PC-9 (cell line): ENCODE results near the gene ZNF43. TPM values are rescaled to one million over a fixed set of nuclear protein-coding genes. Genes with fewer than 3 reads are reported as not detected.
"Not testable (repeated sequence)": the region's sequence is repeated elsewhere in the genome, so short reads cannot be mapped to it uniquely, and the experiment has no call there.

ENCODE experiments used
- BruUV-seq: library from RNA; stranded (reverse); fragments of 400-500 nt; replicated peaks from 2 replicates; lab custom pipeline; 2021; lab: Mats Ljungman, UMichigan
- CTCF ChIA-PET: fragments of 300-600 bp; sonication (Branson Sonifier 250); formaldehyde crosslinking; loops from one replicate; lab custom pipeline; 2022; ENCODE audit warnings: antibody characterized with exemption; lab: Charles Lee
- POLR2A ChIA-PET: fragments of 300-600 bp; sonication (Branson Sonifier 250); formaldehyde crosslinking; loops from one replicate; lab custom pipeline; 2022; ENCODE audit warnings: antibody characterized with exemption; ENCODE audit not compliant: unreplicated experiment; lab: Charles Lee
- DNase-seq, 2 experiments: peaks; one replicate each; pipeline versions ENCODE4 v3.0.0 to v3.0.0-alpha.2; 2015 to 2022; ENCODE audit warnings: mixed read lengths in 1 of 2
- H2AFZ ChIP-seq: fragments of 200-600 bp; sonication (generic); 2 replicates; pipeline ENCODE4 v1.8.1; 2017; ENCODE audit warnings: antibody characterized with exemption
- H3F3A ChIP-seq: fragments of 200-600 bp; sonication (generic); 2 replicates; pipeline ENCODE4 v1.8.1; 2017; ENCODE audit warnings: antibody characterized with exemption, mild to moderate bottlenecking, low read depth; ENCODE audit not compliant: insufficient read depth
- H3K27ac ChIP-seq: fragments of 200-600 bp; sonication (generic); 2 replicates; pipeline ENCODE4 v1.6.1; 2016; ENCODE audit warnings: mixed run types
- H3K27me3 ChIP-seq: fragments of 200-600 bp; sonication (generic); 2 replicates; pipeline ENCODE4 v1.6.1; 2016; ENCODE audit warnings: low read depth, mixed run types; ENCODE audit not compliant: insufficient read depth
- H3K36me3 ChIP-seq: fragments of 200-600 bp; sonication (generic); 2 replicates; pipeline ENCODE4 v1.6.1; 2016; ENCODE audit warnings: low read depth, mixed run types
- H3K4me1 ChIP-seq: fragments of 200-600 bp; sonication (generic); replicated peaks from 2 replicates; pipeline ENCODE4 v1.6.1; 2016; ENCODE audit warnings: mixed run types; ENCODE audit not compliant: insufficient read depth
- H3K4me2 ChIP-seq: fragments of 200-600 bp; sonication (generic); 2 replicates; pipeline ENCODE4 v1.6.1; 2017; ENCODE audit warnings: mixed run types
- H3K4me3 ChIP-seq: fragments of 200-600 bp; sonication (generic); 2 replicates; pipeline ENCODE4 v1.6.1; 2016; ENCODE audit warnings: mixed run types
- H3K79me2 ChIP-seq: fragments of 200-600 bp; sonication (generic); 2 replicates; pipeline ENCODE4 v1.6.1; 2017; ENCODE audit warnings: low read depth, mixed run types
- H3K9me2 ChIP-seq: fragments of 200-600 bp; sonication (generic); 2 replicates; pipeline ENCODE4 v1.8.1; 2017; ENCODE audit warnings: mild to moderate bottlenecking; ENCODE audit not compliant: insufficient read depth
- H3K9me3 ChIP-seq: fragments of 200-600 bp; sonication (generic); 2 replicates; pipeline ENCODE4 v1.8.1; 2016; ENCODE audit warnings: low read depth; ENCODE audit not compliant: insufficient read depth
- H4K20me1 ChIP-seq: fragments of 200-600 bp; sonication (generic); 2 replicates; pipeline ENCODE4 v1.8.1; 2017; ENCODE audit not compliant: insufficient read depth
- EZH2 ChIP-seq: fragments of 200-600 bp; sonication (generic); IDR thresholded peaks from 2 replicates; pipeline ENCODE4 v1.8.0; 2017; ENCODE audit warnings: antibody characterized with exemption, low read depth
- intact Hi-C: fragments of 100-400 bp; cut with micrococcal nuclease; formaldehyde crosslinking; loops from one replicate; pipeline ENCODE4 v1.10.0; 2022; ENCODE audit not compliant: unreplicated experiment
- total RNA-seq: library from RNA; stranded (reverse); gene quantifications from 2 replicates; pipeline ENCODE4 v1.2.3, GENCODE V29; 2021
- TF ChIP-seq, protein P1 (sequence below): fragments of 200-600 bp; sonication (generic); conservative IDR thresholded peaks from 2 replicates; pipeline ENCODE4 v1.6.1; 2017; ENCODE audit warnings: mixed run types, antibody characterized with exemption, mild to moderate bottlenecking, moderate library complexity

ZNF43 gene
- total RNA-seq, 1 experiment from 2014 or later: 9.0 TPM

DNA sequence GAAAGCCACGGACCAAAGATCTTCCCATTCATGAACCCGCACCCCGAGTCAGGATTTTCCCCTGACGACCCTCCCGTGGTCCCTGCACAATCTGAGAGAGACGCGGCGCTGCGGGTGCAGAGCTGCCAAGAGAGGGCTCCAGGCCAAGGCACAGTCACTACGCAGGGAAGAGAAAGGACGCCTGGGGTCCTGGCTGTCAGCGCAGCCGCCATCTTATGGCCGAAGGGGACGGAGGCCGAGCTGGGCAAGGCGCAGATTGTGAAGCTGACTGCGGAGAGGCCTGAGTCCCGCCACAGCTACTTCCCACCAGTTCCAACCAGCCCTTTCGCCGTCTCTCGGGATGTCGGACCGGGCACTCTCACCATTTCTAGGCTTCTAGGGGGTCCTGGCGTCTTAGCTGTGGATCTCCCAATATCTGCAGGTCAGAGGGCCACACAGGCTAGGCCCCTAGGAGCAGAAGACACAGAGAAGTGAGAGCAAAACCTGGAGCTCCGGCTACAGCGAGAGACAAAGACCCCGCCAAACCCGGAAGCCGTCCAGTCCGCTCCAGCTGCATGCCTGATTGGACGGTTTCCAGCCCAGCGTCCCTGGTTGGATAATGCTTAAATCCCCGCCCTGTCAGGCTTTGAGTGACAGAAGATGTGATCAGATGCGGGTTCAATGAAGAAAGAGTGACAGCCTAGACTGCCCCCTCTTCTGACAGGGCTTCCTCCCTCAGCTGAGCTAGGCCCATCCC lies 68.7 kb downstream of the ZNF43 start, which contains the start of gene ZNF100:
Gene ZNF100, minus strand, starts transcription at position 515 of the 736 bp plus-strand sequence. Its CDS starts 150 bp downstream, at position 365.
- intact Hi-C loops: loop anchor here (5.0 kb wide), 1 partner anchor 1990 kb away; no protein-coding TSS in a partner anchor
- peak within 1 kb of the TSS; percentile 87 for H2AFZ ChIP-seq
- DNase-seq: peak; percentile 84 to 86
- TF ChIP-seq EZH2: no peak
- TF ChIP-seq, protein P1, sequence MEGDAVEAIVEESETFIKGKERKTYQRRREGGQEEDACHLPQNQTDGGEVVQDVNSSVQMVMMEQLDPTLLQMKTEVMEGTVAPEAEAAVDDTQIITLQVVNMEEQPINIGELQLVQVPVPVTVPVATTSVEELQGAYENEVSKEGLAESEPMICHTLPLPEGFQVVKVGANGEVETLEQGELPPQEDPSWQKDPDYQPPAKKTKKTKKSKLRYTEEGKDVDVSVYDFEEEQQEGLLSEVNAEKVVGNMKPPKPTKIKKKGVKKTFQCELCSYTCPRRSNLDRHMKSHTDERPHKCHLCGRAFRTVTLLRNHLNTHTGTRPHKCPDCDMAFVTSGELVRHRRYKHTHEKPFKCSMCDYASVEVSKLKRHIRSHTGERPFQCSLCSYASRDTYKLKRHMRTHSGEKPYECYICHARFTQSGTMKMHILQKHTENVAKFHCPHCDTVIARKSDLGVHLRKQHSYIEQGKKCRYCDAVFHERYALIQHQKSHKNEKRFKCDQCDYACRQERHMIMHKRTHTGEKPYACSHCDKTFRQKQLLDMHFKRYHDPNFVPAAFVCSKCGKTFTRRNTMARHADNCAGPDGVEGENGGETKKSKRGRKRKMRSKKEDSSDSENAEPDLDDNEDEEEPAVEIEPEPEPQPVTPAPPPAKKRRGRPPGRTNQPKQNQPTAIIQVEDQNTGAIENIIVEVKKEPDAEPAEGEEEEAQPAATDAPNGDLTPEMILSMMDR: no peak
- H3F3A ChIP-seq: no peaks in the 10 kb centered on the region
- H3K27ac ChIP-seq: 0 out of 2 replicates have a peak within 1 kb of the TSS, but pooled peaks have one; percentile 23
- ChIA-PET CTCF (no interaction called here), POLR2A (interaction anchor here (0.6 to 1.1 kb wide), 6 partner anchors 64 to 1486 kb away, joined by 3 to 5 read pairs (median 4); partner anchors contain the start of genes ZNF429 and ZNF431)
- H3K79me2 ChIP-seq: peaks cover 16% of the 10 kb centered on the region
- peaks cover 10% of the 10 kb centered on the region for H3K4me1 ChIP-seq
- peak within 1 kb of the TSS; percentile 87 for H3K4me2 ChIP-seq
- H4K20me1 ChIP-seq: no peaks in the 10 kb centered on the region
- peaks cover 37% of the 10 kb centered on the region for H3K36me3 ChIP-seq
- H3K9me3 ChIP-seq: peaks cover 7% of the 10 kb centered on the region; the same call in 1 of the 2 replicates
- TSS peak; percentile 54 for BruUV-seq
- no peaks in the 10 kb centered on the region for H3K9me2 ChIP-seq
- no peaks in the 10 kb centered on the region for H3K27me3 ChIP-seq
- peak within 1 kb of the TSS; percentile 79 for H3K4me3 ChIP-seq

DNA sequence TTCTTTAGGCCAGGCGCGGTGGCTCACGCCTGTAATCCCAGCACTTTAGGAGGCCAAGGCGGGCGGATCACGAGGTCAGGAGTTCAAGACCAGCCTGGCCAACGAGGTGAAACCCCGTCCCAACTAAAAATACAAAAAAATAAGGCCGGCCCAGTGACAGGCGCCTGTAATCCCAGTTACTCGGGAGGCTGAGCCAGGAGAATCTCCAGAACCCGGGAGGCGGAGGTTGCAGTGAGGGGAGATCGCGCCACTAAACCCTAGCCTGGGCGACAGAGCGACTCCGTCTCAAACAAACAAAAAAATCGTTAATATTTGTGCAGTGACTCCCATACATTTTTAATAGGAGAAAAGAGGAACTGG lies 69.3 kb downstream of the ZNF43 start:
- intact Hi-C loops: loop anchor here (5.0 kb wide), 1 partner anchor 1989 kb away; no protein-coding TSS in a partner anchor
- not testable (repeated sequence) for H3F3A ChIP-seq

DNA sequence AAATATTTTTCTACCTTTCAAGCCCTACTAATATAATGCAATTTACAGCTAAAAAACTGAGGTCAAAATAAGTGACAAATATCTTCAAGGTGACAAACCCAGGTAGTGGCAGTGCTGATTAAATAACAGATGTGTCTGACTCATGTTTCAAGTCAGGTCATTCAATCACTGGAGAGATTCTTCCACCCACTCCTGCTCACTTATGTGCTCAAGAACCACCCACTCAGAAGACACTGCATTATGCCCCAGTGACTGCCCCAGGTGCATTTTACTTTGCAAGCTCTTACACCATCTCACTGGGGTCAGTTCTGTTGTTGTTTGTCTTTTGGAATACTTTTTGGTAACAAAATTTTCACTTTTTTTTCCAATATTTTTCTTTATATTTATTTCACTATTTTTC lies 70.8 kb downstream of the ZNF43 start:
- BruUV-seq: no TSS peak
- Histone ChIP-seq H3K27me3 (no peaks in the 10 kb centered on the region), H3K9me3 (peaks cover 7% of the 10 kb centered on the region; the same call in 1 of the 2 replicates), H3K9me2 (no peaks in the 10 kb centered on the region), H3K27ac (no peak overlapping the region), H2AFZ (no peak overlapping the region), H4K20me1 (no peaks in the 10 kb centered on the region), H3K36me3 (peaks cover 48% of the 10 kb centered on the region), H3K79me2 (peaks cover 16% of the 10 kb centered on the region), H3F3A (no peaks in the 10 kb centered on the region), H3K4me2 (no peak overlapping the region; the same call in 1 of the 2 replicates), H3K4me3 (no peak overlapping the region), H3K4me1 (peaks cover 10% of the 10 kb centered on the region)
- POLR2A ChIA-PET: no interaction called here
- TF ChIP-seq EZH2: no peak
- TF ChIP-seq, protein P1: no peak
- peak in 1 of 2 experiments; percentile 42 for DNase-seq
- CTCF ChIA-PET: no interaction called here
- intact Hi-C loops: loop anchor here (5.0 kb wide), 1 partner anchor 1988 kb away; no protein-coding TSS in a partner anchor

More for the DNA sequence above, 69.3 kb downstream of the ZNF43 start:
- H3K4me2 ChIP-seq: peak overlapping the region; percentile 87
- BruUV-seq, H3K27me3 ChIP-seq, CTCF ChIA-PET, H3K27ac ChIP-seq, H3K9me3 ChIP-seq, DNase-seq, H4K20me1 ChIP-seq, H3K4me1 ChIP-seq, H3K9me2 ChIP-seq: not testable (repeated sequence)
- peak overlapping the region; percentile 87 for H2AFZ ChIP-seq
- peaks cover 42% of the 10 kb centered on the region for H3K36me3 ChIP-seq
- peak overlapping the region; percentile 79 for H3K4me3 ChIP-seq
- peaks cover 16% of the 10 kb centered on the region for H3K79me2 ChIP-seq
- POLR2A ChIA-PET: interaction anchor here (0.6 to 1.1 kb wide), 2 partner anchors 85 to 1487 kb away, joined by 3 to 4 read pairs; no protein-coding TSS in a partner anchor

DNA sequence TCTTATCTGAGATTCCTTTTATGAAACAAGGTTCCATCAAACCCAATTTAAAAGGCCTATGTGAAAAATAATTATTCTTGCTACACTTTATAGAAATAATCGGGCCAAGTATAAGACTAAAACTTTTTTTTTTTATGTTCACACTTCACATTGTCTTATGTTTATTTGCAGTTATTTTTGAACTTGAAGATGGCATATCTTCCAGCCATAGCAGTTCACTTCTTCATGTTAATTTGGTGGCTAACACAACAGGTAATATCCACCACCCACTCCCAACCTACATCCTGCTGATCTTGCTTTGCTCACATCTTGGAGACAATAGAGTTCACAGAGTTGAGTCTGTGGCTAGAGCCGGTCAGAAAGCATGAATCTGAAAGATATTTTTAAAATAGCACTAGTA lies 74.4 kb downstream of the ZNF43 start:
- H3K4me3 ChIP-seq, H2AFZ ChIP-seq, H3K27me3 ChIP-seq, BruUV-seq, H3K4me1 ChIP-seq, H3K9me3 ChIP-seq, CTCF ChIA-PET, H3K9me2 ChIP-seq, POLR2A ChIA-PET, H4K20me1 ChIP-seq, DNase-seq, H3K4me2 ChIP-seq, H3K27ac ChIP-seq, intact Hi-C loops, H3F3A ChIP-seq: not testable (repeated sequence)
- Histone ChIP-seq H3K79me2 (peaks cover 17% of the 10 kb centered on the region), H3K36me3 (peaks cover 65% of the 10 kb centered on the region)
